Renal cortex interstitium (tissue), 11 donors: Measurements from ENCODE around the gene B4GALNT3. TPM values are rescaled to one million over a fixed set of nuclear protein-coding genes. Genes with fewer than 3 reads are reported as not detected.

Source experiments
- DNase-seq, 11 donors: peaks; one replicate each; pipeline ENCODE4 v3.0.0-alpha.2; 2013; ENCODE audit warnings: low read depth in 9 of 11, low spot score in 4 of 11; ENCODE audit errors: extremely low read depth in 1 of 11
- polyA plus RNA-seq, 3 donors: library from polyadenylated mRNA; unstranded; fragments of 120-200 nt; gene quantifications; one replicate each; pipeline ENCODE4 v1.2.1, GENCODE V29; 2013; ENCODE audit not compliant: insufficient read length in 3 of 3

Gene B4GALNT3
- polyA plus RNA-seq, 3 donors: 14.1 to 17.3 (median 15.7) TPM

GRCh38 chr12:464484-465267 is 4.9 kb downstream of the B4GALNT3 start:
- DNase-seq: peak in 3 of 11 donors; percentile 61 to 76 (median 65)

DNA sequence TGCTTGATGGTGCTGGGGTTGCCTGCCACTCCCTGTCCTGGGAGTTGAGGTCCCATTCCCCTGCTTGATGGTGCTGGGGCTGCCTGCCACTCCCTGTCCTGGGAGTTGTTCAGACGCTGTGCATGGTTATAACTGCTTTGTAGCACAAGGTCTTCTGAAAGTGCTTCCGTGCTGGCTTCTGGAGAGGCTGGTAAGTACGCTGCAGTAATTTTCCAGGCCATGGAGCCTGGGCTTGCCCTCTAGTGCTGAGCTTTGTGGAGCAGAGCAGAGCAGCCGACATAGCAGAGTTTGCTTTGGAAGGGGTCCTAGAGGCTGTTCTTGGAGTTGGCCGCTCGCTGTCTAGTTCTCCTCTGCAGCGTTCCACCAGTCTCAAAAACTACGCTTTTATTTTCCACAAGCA is 6.3 kb downstream of the B4GALNT3 start:
- peak in 1 of 11 donors; percentile 42 for DNase-seq

DNA sequence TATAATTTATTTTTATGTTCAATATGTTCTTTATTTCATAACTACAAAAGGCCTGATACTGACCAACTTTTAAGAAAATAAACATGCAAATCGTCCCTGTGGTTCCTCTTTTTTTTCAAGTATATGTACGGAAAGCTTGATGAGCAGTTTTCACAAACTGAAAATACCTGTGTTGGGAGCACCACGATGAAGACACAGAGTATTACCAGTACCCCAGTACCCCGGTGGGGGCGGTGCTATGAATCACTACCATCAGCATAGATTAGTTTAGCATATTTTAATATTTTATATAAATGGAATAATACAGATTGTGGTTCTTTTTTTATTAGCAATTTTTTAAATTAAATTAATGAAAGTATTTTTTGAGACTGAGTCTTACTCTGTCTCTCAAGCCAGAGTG is 7.0 kb downstream of the B4GALNT3 start:
- no peak for DNase-seq

DNA sequence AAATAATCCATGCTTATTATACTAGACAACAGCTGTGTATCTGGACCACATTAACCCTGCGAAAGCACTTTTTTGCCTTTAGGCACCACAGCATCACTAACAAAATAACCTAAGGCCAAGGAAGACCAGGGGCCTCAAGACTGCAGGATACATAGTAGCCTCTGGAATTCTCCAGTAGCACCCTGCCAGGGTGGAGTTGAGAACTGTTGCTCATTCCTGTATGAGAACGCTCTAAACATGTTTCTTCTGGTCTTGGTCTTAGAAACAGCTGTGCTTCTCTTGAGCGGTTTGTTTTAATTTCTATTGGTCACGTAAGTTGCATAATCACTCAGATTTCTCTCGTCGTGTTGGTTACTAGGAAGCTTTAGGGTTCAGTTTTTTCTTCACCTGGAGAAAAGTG is 7.9 kb downstream of the B4GALNT3 start:
- DNase-seq: no peak

DNA sequence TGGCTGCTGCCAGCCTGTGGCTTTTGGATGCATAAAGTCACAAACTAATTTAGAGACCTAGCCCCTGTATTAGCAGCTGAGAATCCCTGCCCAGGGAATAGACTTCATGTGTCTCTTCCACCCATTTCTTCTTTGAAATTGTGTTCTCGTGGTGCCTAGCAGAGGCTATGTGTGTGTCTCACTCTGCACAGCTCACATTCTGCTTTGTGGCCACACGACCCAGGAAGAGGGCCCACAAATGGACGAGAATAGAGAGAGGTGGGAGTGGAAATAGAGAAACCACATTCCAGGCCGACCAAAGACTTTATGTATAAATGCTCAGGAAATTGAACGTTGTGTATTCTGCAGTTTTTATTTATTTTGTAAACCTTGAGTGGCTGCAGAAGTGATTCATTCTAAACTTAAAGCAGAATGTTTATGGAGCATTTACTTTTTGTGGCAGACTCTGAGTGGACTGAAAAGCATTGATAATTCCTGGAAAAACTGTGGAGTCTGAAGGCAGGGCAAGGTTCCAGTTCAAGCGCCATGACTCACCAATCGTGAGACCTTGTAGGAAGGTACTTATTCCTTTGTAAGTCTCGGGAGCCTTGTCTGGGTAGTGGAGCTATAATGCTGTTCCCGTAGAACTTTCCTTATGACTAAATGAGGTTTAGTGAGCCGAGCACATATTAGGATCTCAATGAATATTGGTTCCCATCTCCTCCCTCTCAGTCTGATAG is 9.1 kb downstream of the B4GALNT3 start:
- no peak for DNase-seq

DNA sequence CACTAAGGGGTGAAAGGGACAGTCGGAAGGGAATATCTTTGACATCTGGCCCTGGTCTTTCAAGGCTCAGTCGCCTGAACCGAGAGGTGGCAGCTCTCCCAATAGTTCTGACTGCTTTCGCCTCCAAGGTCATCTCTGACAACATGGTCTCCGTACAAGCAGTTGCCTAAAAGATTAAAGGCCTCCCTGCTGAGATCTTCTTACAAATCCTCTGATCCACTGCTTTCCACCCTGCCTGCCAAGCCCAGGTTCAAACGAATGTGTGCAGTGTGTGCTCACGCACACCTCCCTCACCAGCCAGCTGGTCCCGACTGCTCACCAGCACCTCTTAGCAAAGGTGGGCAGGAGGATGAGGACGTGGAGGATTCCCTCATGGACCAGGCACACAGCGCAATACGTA is 10.4 kb downstream of the B4GALNT3 start:
- DNase-seq: no peak

- DNase-seq: no peak
These were observed 13.5 kb downstream of the B4GALNT3 start for GRCh38 chr12:473198-473597.

DNA sequence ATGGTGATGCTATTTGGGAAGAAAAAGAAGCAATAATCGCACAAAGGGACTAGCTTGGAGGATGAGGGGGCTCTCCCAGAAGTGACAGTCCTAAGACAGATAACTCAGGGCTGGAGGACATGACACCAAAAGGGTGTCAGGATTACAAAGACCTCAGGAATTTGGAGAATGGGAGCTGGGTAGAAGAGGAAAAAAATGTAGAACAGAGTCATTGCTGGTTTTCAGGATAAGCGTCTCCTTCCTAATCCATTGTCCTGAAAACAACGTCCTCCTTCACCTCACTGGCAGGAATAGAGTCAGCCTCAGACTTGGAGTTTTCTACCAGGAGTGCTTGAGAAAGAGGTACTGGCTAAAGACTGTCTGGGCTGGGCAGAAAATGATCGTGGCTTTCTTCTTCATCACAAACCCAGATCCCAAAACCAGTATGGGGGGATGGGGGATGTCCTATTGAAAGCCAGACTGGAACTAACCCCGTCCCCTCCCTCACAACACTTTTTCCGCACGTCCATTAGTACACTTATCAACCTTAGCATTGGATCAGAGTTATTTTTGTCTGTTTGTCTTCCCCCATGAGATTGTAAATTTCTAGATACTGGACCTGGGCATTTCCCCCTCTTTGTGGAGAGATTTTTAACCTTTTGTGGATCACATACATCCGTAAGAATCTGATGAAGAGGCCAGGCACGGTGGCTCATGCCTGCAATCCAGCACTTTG is 14.3 kb downstream of the B4GALNT3 start:
- DNase-seq: no peak

DNA sequence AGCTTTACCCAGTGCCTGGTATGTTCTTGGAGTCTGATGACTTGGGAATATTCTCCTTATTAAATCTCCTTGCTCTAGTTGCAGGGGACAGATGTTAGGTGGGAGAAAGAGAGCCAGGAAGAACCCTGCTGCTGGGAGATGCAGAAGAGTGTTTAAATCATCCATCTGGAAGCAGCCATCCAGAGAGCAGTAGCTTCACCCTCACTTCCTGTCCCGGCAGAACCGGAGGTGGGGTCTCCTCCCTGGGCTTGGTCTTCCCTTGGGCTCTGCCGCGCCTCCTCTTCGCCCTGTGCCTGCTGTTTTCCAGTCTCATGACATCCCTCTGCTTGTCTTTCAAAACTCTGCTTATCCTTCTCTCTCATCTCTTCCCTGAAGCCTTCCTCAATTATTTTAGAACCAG is 15.5 kb downstream of the B4GALNT3 start:
- no peak for DNase-seq

DNA sequence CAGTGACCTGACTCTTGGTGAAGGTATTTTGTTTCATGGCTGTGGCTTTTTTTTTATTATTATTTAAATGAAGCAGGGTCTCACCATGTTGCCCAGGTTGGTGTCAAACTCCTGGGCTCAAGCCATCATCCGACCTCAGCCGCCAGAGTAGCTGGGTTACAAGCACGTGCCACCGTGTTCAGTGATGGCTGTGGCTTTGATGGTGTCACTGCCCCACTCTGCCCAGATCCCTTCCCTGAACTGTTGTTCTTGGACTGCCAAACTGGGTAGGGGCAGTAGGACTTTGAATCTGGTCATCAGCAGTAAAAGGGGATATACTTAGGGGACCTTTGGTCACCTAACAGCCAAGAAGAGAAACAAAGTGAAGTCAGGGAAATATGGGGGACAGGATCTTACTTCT is 19.4 kb downstream of the B4GALNT3 start:
- DNase-seq: no peak

GRCh38 chr12:480831-481816 is 21.4 kb downstream of the B4GALNT3 start:
- DNase-seq: no peak

DNA sequence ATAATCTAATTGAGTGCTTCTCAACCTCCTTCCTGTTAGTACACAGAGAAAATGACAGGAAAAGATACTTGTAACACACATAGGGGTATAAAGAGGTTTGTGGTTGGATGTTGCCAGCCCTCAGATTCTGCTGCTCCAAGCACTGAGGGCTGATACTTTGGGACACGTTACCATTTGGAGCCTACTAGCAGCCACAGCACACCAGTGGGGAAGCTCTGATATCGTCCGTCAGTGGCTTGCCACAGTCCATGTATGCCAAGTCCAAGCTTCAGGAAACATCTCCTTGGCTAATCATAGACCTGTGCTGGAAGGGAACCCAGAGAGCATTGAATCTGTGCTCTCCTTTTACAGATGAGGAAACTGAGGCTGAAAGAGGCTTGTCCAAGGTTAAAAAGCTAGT is 22.3 kb downstream of the B4GALNT3 start:
- DNase-seq: no peak

GRCh38 chr12:484096-484495 is 24.4 kb downstream of the B4GALNT3 start:
- DNase-seq: no peak

DNA sequence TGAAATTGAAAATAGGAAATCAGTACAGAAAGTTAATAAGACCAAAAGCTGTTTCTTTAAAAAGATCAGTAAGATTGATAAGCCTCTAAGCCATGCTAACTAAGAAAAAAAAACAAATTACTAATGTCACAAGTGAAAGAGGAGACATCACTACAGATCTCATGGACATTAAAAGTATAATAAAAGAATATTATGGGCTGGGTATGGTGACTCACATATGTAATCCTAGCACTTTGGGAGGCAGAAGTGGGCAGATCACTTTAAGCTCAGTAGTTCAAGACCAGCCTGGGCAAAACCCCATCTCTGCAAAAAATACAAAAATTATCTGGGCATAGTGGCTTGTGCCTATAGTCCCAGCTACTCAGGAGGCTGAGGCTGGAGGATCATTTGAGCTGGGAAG is 30.5 kb downstream of the B4GALNT3 start:
- DNase-seq: no peak

DNA sequence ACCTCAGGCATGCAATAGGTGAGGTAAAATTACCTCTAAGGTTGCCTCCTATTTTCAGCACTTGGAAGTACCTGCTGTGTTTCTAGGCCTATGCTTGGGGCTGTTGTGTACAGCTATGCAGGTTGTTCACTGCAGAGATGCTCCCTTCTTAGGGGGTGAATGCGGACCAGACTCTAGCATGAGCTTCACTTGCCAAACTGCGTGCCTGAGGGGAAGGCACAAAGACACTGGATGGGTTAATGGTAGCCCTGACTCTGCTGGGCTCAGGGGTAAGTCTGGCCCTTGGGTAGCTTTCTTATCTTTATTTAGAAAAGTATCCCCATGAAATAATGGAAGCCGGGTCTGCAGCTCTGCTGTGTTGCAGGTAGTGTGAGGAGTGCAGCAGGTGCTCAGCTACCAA is 35.7 kb downstream of the B4GALNT3 start:
- no peak for DNase-seq

DNA sequence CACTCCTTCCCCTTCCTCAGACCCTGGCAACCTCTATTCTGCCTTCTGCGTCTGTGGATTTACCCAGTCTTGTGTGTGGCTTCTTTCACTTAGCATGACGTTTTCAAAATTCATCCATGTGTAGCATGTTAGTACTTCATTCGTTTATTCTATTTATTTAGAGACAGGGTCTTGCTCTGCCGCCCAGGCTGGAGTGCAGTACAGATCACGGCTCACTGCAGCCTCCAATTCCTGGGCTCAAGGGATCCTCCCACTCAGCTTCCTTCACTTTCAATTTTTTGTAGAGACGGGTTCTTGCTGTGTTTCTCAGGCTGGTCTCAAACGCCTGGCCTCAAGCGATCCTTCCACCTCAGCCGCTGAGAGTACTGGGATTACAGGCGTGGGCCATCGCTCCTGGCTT is 37.0 kb downstream of the B4GALNT3 start:
- no peak for DNase-seq

- DNase-seq: no peak
These were observed 37.9 kb downstream of the B4GALNT3 start for GRCh38 chr12:497501-498160.

GRCh38 chr12:499837-500458 is 40.2 kb downstream of the B4GALNT3 start:
- no peak for DNase-seq
